ENCODE data around the gene CRIM1. TPM values are rescaled to one million over a fixed set of nuclear protein-coding genes. Genes with fewer than 3 reads are reported as not detected.

The CRIM1 gene
- total RNA-seq, 1 donor from 2014 or later, result 3.1 TPM

- intact Hi-C loops (cut with micrococcal nuclease), result no loop called here
These were observed 156.5 kb downstream of the CRIM1 start for GRCh38 chr2:36511858-36512603.

GRCh38 chr2:36512705-36513104 lies 157.1 kb downstream of the CRIM1 start:
- intact Hi-C loops (cut with micrococcal nuclease), result no loop called here

DNA sequence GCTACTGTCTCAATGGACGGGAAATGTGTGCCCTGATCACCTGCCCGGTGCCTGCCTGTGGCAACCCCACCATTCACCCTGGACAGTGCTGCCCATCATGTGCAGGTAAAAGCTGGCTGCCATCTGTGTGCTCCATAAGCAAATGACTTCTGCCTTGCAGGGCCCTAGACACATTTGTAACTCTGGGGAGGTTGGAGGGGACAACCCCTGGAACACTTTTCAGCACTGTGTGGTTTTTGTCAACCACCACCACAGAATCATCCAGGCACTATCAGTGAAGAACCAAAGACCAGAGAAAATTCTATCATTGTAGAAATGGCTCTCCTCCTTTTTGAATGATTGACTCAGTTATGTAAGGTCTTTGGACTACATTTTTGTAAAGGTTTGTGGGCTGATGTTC lies 158.1 kb downstream of the CRIM1 start:
- intact Hi-C loops (cut with micrococcal nuclease), result no loop called here

- intact Hi-C loops (cut with micrococcal nuclease), result no loop called here
These were observed 160.0 kb downstream of the CRIM1 start for GRCh38 chr2:36515538-36515937.

DNA sequence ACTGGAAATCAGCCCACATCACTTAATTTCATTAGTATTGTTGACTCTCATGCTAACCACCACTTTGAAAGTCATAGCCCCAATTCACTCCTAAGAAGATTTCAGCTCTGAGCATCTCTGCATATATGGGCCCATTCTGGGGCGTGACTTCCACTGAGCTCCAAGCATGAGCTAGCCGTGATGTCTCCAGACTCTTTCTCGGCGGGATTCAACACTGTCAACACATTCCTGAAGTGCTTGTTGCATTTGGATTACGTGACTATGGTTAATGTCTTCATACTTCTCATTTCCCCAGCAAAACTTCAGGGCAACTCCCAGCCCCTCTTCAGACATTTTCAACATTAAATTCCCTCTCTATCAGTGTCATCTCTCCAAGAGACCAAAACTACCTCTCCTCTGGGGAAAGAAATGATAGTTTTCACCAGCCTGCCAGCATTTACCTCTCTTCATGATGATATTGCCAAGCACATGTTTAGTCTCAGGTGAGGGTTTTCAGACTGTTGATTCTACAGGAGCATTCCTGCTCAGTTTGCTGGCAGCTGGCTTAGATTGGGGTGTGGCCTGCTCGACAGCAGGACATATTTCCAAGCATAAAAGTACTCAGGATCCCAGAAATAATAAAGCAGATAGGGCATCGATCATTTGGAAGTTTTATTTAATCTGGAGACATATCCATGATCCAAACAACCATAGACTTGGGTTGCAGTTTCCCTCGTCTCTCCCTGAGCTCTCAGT lies 160.7 kb downstream of the CRIM1 start:
- intact Hi-C loops (cut with micrococcal nuclease), result no loop called here

- intact Hi-C loops (cut with micrococcal nuclease), result no loop called here
These were observed 164.9 kb downstream of the CRIM1 start for GRCh38 chr2:36520431-36520830.

GRCh38 chr2:36523153-36523552 lies 167.6 kb downstream of the CRIM1 start:
- intact Hi-C loops (cut with micrococcal nuclease), result no loop called here

- intact Hi-C loops (cut with micrococcal nuclease), result no loop called here
These were observed 169.7 kb downstream of the CRIM1 start for GRCh38 chr2:36525245-36525644.

GRCh38 chr2:36526226-36526625 lies 170.6 kb downstream of the CRIM1 start:
- intact Hi-C loops (cut with micrococcal nuclease), result no loop called here

DNA sequence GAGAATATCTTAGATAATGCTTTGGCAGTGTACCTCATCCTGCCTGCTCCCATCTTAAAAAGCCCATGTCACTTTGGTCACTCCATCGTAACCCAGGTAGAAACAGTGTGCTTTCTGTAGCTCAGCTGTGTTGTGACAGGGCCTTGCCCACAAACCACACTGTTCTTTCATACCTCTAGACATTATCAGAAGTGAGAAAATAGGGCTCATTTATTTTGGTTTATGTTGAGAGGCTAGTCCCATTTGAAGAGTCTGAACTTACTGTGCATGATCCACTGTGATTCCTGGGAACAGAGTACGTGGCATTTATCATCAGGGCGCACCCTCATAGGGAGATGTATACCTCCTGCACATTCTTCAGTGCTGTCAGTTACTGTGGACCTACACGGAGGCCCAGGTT lies 172.7 kb downstream of the CRIM1 start:
- intact Hi-C loops (cut with micrococcal nuclease), result no loop called here

- intact Hi-C loops (cut with micrococcal nuclease), result no loop called here
These were observed 173.3 kb downstream of the CRIM1 start for GRCh38 chr2:36528766-36529392.

DNA sequence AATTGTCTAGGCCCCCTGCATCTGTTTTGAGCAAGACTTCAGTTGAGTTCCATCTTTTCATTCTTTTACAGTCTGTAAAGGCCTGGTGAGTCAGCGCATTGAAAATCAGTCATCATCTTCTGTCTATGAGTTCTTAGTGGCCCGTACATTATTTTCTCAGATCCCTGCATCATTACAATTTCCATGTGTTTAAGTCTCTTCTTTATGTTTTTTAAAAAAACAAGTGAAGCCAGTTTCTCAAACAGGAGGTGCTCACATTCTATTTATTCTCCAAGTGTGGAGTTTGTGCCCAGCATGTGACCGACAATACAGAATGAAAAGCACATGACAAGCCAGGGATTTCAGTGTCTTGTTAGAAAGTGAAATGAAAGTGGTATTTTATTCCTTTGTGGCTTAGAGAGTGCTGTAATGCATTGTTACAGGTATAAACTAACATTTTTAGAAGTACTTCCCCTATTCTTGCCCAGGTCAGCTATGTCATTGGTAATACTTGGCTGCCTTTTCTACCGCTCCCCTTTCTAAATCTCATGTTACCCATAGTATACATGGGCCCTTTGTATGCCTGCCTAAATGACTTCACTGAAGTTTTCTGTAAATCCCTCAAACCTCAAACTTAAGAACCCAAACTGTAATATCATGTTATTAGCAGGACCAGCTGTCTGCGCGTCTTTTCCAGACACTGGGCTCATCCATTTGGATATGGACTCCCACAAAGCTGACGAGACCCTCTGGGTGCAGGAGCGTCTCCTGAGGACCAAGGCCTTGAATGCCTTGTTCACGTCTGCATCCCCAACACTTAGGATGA lies 174.8 kb downstream of the CRIM1 start:
- intact Hi-C loops (cut with micrococcal nuclease), result no loop called here

GRCh38 chr2:36530983-36531354 lies 175.4 kb downstream of the CRIM1 start:
- intact Hi-C loops (cut with micrococcal nuclease), result no loop called here

GRCh38 chr2:36534275-36534799 lies 178.8 kb downstream of the CRIM1 start:
- intact Hi-C loops (cut with micrococcal nuclease), result no loop called here

GRCh38 chr2:36535099-36535498 lies 179.5 kb downstream of the CRIM1 start:
- intact Hi-C loops (cut with micrococcal nuclease), result no loop called here

GRCh38 chr2:36536776-36537175 lies 181.2 kb downstream of the CRIM1 start:
- intact Hi-C loops (cut with micrococcal nuclease), result no loop called here

DNA sequence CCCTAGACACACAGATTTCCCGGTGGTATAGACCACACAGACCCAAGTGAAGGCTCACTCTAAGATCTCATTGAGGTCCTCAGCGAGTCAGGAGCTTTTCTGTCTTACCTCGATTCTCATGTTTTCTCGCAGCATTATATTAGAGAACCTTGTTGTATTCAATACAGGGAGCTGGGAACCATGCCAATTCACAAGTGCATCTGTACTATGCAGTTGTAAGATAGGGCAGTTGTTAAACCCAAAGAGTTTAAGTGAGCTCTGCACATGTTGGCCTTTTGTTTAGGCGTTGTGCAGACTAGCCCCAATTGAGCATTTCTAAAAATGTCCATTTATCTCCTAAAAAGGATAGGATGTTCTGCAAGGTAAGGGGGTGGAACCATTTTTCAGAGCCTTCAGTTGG lies 182.8 kb downstream of the CRIM1 start:
- intact Hi-C loops (cut with micrococcal nuclease), result no loop called here

GRCh38 chr2:36539631-36540030 lies 184.1 kb downstream of the CRIM1 start:
- intact Hi-C loops (cut with micrococcal nuclease), result no loop called here

GRCh38 chr2:36540986-36541754 lies 185.6 kb downstream of the CRIM1 start:
- intact Hi-C loops (cut with micrococcal nuclease), result no loop called here

DNA sequence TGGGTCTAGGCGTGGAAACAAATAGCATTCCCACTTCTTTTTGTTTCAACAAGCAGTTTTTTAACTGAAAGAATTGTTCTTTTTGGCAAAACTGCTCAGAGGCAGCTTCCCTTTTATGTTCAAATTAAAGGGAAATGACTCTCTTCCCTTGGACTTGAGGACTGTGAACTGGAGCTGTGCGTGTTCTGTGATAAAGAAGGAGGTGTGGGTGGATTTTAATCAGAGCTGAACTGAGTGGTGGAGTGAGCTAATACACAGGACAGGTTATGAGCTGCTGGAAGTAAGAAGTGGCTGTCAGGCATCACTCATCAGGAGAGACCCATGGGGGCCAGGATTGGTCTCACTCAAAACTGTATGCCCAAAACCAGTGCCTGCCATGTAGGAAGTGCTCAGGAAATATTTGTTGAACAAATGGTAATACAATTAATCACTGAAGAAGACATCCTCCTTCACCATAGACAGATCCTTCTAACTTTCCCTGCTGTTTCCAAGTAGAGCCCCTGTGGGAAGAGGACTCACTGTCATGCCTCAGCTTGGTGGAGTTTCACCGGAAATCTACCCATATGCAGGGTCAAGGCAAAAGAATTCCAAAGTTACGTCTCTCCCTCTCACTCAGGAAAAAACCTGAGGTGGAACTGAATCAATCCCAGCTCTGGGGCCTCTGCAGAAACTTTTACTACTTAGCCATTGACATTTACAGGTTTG lies 186.5 kb downstream of the CRIM1 start:
- intact Hi-C loops (cut with micrococcal nuclease), result no loop called here
